Measurements from ENCODE around the gene LUC7L2.
"Not testable (repeated sequence)": the region's sequence is repeated elsewhere in the genome, so short reads cannot be mapped to it uniquely, and the experiment has no call there.

LUC7L2 gene

GRCh38 chr7:139396323-139396951, 36.7 kb downstream of the LUC7L2 start:
- no peak for TF ChIP-seq EZH2 (IDR thresholded peaks at IDR 0.05)
- TF ChIP-seq POLR2AphosphoS5 (IDR thresholded peaks at IDR 0.05; ENCODE audit: borderline replicate concordance, low read depth, low read length), result no peak
- no peak for TF ChIP-seq FOXP2 (optimal IDR thresholded peaks at IDR 0.05; ENCODE audit: control extremely low read depth, extremely low read length, insufficient read depth)
- Histone ChIP-seq H3K9ac (ENCODE audit: insufficient read length) (no peak overlapping the region), H3K36me3 (ENCODE audit: insufficient read depth, low read length) (peaks cover 79% of the 10 kb centered on the region), H3K9me3 (ENCODE audit: low read depth, low read length) (no peaks in the 10 kb centered on the region), H3K4me3 (no peak overlapping the region), H3K27ac (0 out of 2 replicates have a peak overlapping the region, but pooled peaks have one; percentile 22)
- no peak for DNase-seq (ENCODE audit: low read depth, low spot score)

- H3K4me3 ChIP-seq, result no peak overlapping the region
- H3K9me3 ChIP-seq (ENCODE audit: low read depth, low read length), result no peaks in the 10 kb centered on the region
- H3K9ac ChIP-seq (ENCODE audit: insufficient read length), result no peak overlapping the region
- no peak for DNase-seq (ENCODE audit: low read depth, low spot score)
- peaks cover 79% of the 10 kb centered on the region for H3K36me3 ChIP-seq (ENCODE audit: insufficient read depth, low read length)
- H3K27ac ChIP-seq, result no peak overlapping the region
- TF ChIP-seq EZH2 (IDR thresholded peaks at IDR 0.05), result no peak
- TF ChIP-seq FOXP2 (optimal IDR thresholded peaks at IDR 0.05; ENCODE audit: control extremely low read depth, extremely low read length, insufficient read depth), result no peak
- no peak for TF ChIP-seq POLR2AphosphoS5 (IDR thresholded peaks at IDR 0.05; ENCODE audit: borderline replicate concordance, low read depth, low read length)
These were observed 37.5 kb downstream of the LUC7L2 start for GRCh38 chr7:139397192-139397591.

GRCh38 chr7:139403601-139404000, 43.9 kb downstream of the LUC7L2 start:
- TF ChIP-seq FOXP2 (optimal IDR thresholded peaks at IDR 0.05; ENCODE audit: control extremely low read depth, extremely low read length, insufficient read depth) (no peak), EZH2 (IDR thresholded peaks at IDR 0.05) (no peak), POLR2AphosphoS5 (IDR thresholded peaks at IDR 0.05; ENCODE audit: borderline replicate concordance, low read depth, low read length) (no peak)
- DNase-seq (ENCODE audit: low read depth, low spot score), result no peak
- H3K4me3 ChIP-seq, result no peak overlapping the region
- H3K36me3 ChIP-seq (ENCODE audit: insufficient read depth, low read length), result peaks cover 92% of the 10 kb centered on the region
- H3K9me3 ChIP-seq (ENCODE audit: low read depth, low read length), result no peaks in the 10 kb centered on the region
- H3K27ac ChIP-seq, result no peak overlapping the region
- no peak overlapping the region for H3K9ac ChIP-seq (ENCODE audit: insufficient read length)

- no peak for DNase-seq (ENCODE audit: low read depth, low spot score)
- TF ChIP-seq FOXP2 (optimal IDR thresholded peaks at IDR 0.05; ENCODE audit: control extremely low read depth, extremely low read length, insufficient read depth) (no peak), EZH2 (IDR thresholded peaks at IDR 0.05) (no peak), POLR2AphosphoS5 (IDR thresholded peaks at IDR 0.05; ENCODE audit: borderline replicate concordance, low read depth, low read length) (no peak)
- peaks cover 89% of the 10 kb centered on the region for H3K36me3 ChIP-seq (ENCODE audit: insufficient read depth, low read length)
- no peaks in the 10 kb centered on the region for H3K9me3 ChIP-seq (ENCODE audit: low read depth, low read length)
- H3K27ac ChIP-seq, result no peak overlapping the region
- no peak overlapping the region for H3K4me3 ChIP-seq
- no peak overlapping the region for H3K9ac ChIP-seq (ENCODE audit: insufficient read length)
These were observed 47.9 kb downstream of the LUC7L2 start for GRCh38 chr7:139407555-139407954.

GRCh38 chr7:139414743-139415402, 55.2 kb downstream of the LUC7L2 start:
- not testable (repeated sequence) for H3K4me3 ChIP-seq; DNase-seq (ENCODE audit: low read depth, low spot score); H3K9me3 ChIP-seq (ENCODE audit: low read depth, low read length); H3K27ac ChIP-seq; H3K9ac ChIP-seq (ENCODE audit: insufficient read length)
- peaks cover 91% of the 10 kb centered on the region for H3K36me3 ChIP-seq (ENCODE audit: insufficient read depth, low read length)

- H3K36me3 ChIP-seq (ENCODE audit: insufficient read depth, low read length), result peaks cover 94% of the 10 kb centered on the region
- no peak for DNase-seq (ENCODE audit: low read depth, low spot score)
- H3K9ac ChIP-seq (ENCODE audit: insufficient read length), result no peak overlapping the region
- TF ChIP-seq FOXP2 (optimal IDR thresholded peaks at IDR 0.05; ENCODE audit: control extremely low read depth, extremely low read length, insufficient read depth), result no peak
- H3K9me3 ChIP-seq (ENCODE audit: low read depth, low read length), result no peaks in the 10 kb centered on the region
- H3K4me3 ChIP-seq, result no peak overlapping the region
- no peak overlapping the region for H3K27ac ChIP-seq
These were observed 56.7 kb downstream of the LUC7L2 start for GRCh38 chr7:139416405-139416804.

GRCh38 chr7:139417478-139417877, 57.8 kb downstream of the LUC7L2 start:
- Histone ChIP-seq H3K9me3 (ENCODE audit: low read depth, low read length) (no peaks in the 10 kb centered on the region), H3K4me3 (no peak overlapping the region), H3K27ac (no peak overlapping the region), H3K36me3 (ENCODE audit: insufficient read depth, low read length) (peaks cover 92% of the 10 kb centered on the region), H3K9ac (ENCODE audit: insufficient read length) (no peak overlapping the region)
- DNase-seq (ENCODE audit: low read depth, low spot score), result no peak
- TF ChIP-seq FOXP2 (optimal IDR thresholded peaks at IDR 0.05; ENCODE audit: control extremely low read depth, extremely low read length, insufficient read depth) (no peak), POLR2AphosphoS5 (IDR thresholded peaks at IDR 0.05; ENCODE audit: borderline replicate concordance, low read depth, low read length) (no peak), EZH2 (IDR thresholded peaks at IDR 0.05) (no peak)

- Histone ChIP-seq H3K36me3 (ENCODE audit: insufficient read depth, low read length) (peaks cover 76% of the 10 kb centered on the region), H3K27ac (no peak overlapping the region), H3K4me3 (no peak overlapping the region), H3K9me3 (ENCODE audit: low read depth, low read length) (no peaks in the 10 kb centered on the region), H3K9ac (ENCODE audit: insufficient read length) (no peak overlapping the region)
- no peak for TF ChIP-seq FOXP2 (optimal IDR thresholded peaks at IDR 0.05; ENCODE audit: control extremely low read depth, extremely low read length, insufficient read depth)
- no peak for TF ChIP-seq EZH2 (IDR thresholded peaks at IDR 0.05)
- no peak for TF ChIP-seq POLR2AphosphoS5 (IDR thresholded peaks at IDR 0.05; ENCODE audit: borderline replicate concordance, low read depth, low read length)
- DNase-seq (ENCODE audit: low read depth, low spot score), result no peak
These were observed 61.4 kb downstream of the LUC7L2 start for GRCh38 chr7:139421123-139421522.

GRCh38 chr7:139422126-139422525, 62.4 kb downstream of the LUC7L2 start:
- peaks cover 72% of the 10 kb centered on the region for H3K36me3 ChIP-seq (ENCODE audit: insufficient read depth, low read length)
- H3K4me3 ChIP-seq, result no peak overlapping the region
- TF ChIP-seq EZH2 (IDR thresholded peaks at IDR 0.05) (no peak), FOXP2 (optimal IDR thresholded peaks at IDR 0.05; ENCODE audit: control extremely low read depth, extremely low read length, insufficient read depth) (no peak), POLR2AphosphoS5 (IDR thresholded peaks at IDR 0.05; ENCODE audit: borderline replicate concordance, low read depth, low read length) (no peak)
- no peaks in the 10 kb centered on the region for H3K9me3 ChIP-seq (ENCODE audit: low read depth, low read length)
- no peak overlapping the region for H3K27ac ChIP-seq
- no peak overlapping the region for H3K9ac ChIP-seq (ENCODE audit: insufficient read length)
- DNase-seq (ENCODE audit: low read depth, low spot score), result no peak
